PFSK-1 (cell line): Measurements from ENCODE around the gene AMOTL1.

Source experiments
- POLR2AphosphoS5 ChIP-seq: IDR thresholded peaks from 2 replicates; pipeline ENCODE4 v1.6.1; 2012; ENCODE audit warnings: low read depth, mild to moderate bottlenecking, control low read depth, low read length, moderate library complexity
- SIN3A ChIP-seq: IDR thresholded peaks from 2 replicates; pipeline ENCODE4 v1.6.1; 2012; ENCODE audit warnings: mild to moderate bottlenecking, low read length, moderate library complexity, borderline replicate concordance; ENCODE audit not compliant: insufficient read depth
- TAF1 ChIP-seq: IDR thresholded peaks from 2 replicates; pipeline ENCODE4 v1.6.1; 2012; ENCODE audit warnings: low read length, control low read depth, borderline replicate concordance; ENCODE audit not compliant: insufficient read depth
- TF ChIP-seq, protein P1 (sequence below), 2 experiments: IDR thresholded peaks; 2 replicates each; pipeline versions ENCODE4 v1.6.1 to v1.8.0; 2011 to 2012; ENCODE audit warnings: low read depth in 2 of 2, low read length in 2 of 2, control low read depth in 1 of 2, inconsistent platforms in 1 of 2, mild to moderate bottlenecking in 1 of 2, moderate library complexity in 1 of 2; ENCODE audit not compliant: insufficient read depth in 1 of 2

DNA sequence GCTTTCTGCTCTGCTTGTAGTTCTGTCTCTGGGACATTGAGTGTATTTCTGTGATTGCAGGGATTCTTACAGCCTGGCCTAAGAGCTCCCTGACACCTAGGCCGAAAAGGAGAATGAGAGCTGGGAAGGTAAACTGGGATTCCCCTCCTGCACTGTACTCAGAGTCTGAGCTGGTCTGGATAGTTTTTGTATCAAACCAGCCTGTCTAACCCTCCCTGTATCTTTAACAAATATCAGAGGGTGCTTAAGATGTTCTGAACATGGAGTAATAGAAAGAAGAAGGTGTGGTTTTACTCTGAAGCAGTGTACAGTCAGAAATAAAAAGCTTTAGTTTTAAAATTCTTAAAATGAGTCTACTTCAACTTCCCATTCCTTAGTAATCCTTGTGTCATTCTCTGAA lies 57.3 kb downstream of the AMOTL1 start:
- TF ChIP-seq POLR2AphosphoS5, result no peak
- TF ChIP-seq, protein P1, sequence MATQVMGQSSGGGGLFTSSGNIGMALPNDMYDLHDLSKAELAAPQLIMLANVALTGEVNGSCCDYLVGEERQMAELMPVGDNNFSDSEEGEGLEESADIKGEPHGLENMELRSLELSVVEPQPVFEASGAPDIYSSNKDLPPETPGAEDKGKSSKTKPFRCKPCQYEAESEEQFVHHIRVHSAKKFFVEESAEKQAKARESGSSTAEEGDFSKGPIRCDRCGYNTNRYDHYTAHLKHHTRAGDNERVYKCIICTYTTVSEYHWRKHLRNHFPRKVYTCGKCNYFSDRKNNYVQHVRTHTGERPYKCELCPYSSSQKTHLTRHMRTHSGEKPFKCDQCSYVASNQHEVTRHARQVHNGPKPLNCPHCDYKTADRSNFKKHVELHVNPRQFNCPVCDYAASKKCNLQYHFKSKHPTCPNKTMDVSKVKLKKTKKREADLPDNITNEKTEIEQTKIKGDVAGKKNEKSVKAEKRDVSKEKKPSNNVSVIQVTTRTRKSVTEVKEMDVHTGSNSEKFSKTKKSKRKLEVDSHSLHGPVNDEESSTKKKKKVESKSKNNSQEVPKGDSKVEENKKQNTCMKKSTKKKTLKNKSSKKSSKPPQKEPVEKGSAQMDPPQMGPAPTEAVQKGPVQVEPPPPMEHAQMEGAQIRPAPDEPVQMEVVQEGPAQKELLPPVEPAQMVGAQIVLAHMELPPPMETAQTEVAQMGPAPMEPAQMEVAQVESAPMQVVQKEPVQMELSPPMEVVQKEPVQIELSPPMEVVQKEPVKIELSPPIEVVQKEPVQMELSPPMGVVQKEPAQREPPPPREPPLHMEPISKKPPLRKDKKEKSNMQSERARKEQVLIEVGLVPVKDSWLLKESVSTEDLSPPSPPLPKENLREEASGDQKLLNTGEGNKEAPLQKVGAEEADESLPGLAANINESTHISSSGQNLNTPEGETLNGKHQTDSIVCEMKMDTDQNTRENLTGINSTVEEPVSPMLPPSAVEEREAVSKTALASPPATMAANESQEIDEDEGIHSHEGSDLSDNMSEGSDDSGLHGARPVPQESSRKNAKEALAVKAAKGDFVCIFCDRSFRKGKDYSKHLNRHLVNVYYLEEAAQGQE (IDR thresholded peaks at IDR 0.05; ENCODE audit: insufficient read depth in 1 of 2, low read depth in 2 of 2, low read length in 2 of 2), result no peak
- TF ChIP-seq SIN3A, result no peak
- no peak for TF ChIP-seq TAF1
